Epithelial cell of proximal tubule (primary cell): Measurements from ENCODE around the gene EEF1G. TPM values are rescaled to one million over a fixed set of nuclear protein-coding genes. Genes with fewer than 3 reads are reported as not detected.

Experiments used
- DNase-seq: peaks from one replicate; pipeline ENCODE4 v3.0.0-alpha.2; 2011; ENCODE audit warnings: low read depth
- H3K4me3 ChIP-seq: 2 replicates; pipeline ENCODE4 v1.5.1; 2011; ENCODE audit warnings: low read depth, mild to moderate bottlenecking, low read length
- total RNA-seq: library from RNA; depleted of rRNA; stranded (reverse); fragments of >200 nt; gene quantifications from 2 replicates; pipeline ENCODE4 v1.2.3, GENCODE V29; 2015
- TF ChIP-seq, protein P1 (sequence below): conservative IDR thresholded peaks from 2 replicates; pipeline ENCODE4 v1.5.1; 2012; ENCODE audit warnings: low read depth, mild to moderate bottlenecking, low read length

Gene EEF1G
- total RNA-seq, 1 donor from 2014 or later = 2,170 TPM

DNA sequence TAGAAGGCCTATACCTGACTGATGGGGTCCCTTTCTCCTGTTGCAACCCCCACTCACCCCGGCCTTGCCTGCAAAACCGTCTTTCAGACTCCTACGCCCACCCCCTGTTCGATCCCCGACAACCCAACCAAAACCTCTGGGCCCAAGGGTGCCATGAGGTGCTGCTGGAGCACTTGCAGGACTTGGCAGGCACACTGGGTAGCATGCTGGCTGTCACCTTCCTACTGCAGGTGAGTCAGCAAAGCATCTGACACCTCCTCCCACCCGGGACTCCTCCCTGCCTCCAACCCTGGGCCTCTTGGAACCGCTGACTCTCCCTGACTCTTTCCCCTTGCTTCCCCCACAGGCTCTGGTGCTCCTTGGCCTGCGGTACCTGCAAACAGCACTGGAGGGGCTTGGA is 40.6 kb upstream of the EEF1G start:
- TF ChIP-seq, protein P1, sequence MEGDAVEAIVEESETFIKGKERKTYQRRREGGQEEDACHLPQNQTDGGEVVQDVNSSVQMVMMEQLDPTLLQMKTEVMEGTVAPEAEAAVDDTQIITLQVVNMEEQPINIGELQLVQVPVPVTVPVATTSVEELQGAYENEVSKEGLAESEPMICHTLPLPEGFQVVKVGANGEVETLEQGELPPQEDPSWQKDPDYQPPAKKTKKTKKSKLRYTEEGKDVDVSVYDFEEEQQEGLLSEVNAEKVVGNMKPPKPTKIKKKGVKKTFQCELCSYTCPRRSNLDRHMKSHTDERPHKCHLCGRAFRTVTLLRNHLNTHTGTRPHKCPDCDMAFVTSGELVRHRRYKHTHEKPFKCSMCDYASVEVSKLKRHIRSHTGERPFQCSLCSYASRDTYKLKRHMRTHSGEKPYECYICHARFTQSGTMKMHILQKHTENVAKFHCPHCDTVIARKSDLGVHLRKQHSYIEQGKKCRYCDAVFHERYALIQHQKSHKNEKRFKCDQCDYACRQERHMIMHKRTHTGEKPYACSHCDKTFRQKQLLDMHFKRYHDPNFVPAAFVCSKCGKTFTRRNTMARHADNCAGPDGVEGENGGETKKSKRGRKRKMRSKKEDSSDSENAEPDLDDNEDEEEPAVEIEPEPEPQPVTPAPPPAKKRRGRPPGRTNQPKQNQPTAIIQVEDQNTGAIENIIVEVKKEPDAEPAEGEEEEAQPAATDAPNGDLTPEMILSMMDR = no peak

DNA sequence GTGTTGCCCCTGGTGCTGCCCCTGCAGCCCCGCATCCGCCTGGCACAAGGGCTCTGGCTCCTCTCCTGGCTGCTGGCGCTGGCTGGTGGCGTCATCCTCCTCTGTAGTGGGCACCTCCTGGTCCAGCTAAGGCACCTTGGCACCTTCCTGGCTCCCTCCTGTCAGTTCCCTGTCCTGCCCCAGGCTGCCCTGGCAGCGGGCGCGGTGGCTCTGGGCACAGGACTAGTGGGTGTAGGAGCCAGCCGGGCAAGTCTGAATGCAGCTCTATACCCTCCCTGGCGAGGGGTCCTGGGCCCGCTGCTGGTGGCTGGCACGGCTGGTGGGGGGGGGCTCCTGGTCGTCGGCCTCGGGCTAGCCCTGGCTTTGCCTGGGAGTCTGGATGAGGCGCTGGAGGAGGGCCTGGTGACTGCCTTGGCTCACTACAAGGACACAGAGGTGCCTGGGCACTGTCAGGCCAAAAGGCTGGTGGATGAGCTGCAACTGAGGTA is 39.6 kb upstream of the EEF1G start:
- TF ChIP-seq, protein P1 = no peak
- DNase-seq = no peak
- H3K4me3 ChIP-seq = peak overlapping the region; percentile 72

More for the DNA sequence above, 40.6 kb upstream of the EEF1G start:
- H3K4me3 ChIP-seq = no peak overlapping the region
- no peak for DNase-seq

DNA sequence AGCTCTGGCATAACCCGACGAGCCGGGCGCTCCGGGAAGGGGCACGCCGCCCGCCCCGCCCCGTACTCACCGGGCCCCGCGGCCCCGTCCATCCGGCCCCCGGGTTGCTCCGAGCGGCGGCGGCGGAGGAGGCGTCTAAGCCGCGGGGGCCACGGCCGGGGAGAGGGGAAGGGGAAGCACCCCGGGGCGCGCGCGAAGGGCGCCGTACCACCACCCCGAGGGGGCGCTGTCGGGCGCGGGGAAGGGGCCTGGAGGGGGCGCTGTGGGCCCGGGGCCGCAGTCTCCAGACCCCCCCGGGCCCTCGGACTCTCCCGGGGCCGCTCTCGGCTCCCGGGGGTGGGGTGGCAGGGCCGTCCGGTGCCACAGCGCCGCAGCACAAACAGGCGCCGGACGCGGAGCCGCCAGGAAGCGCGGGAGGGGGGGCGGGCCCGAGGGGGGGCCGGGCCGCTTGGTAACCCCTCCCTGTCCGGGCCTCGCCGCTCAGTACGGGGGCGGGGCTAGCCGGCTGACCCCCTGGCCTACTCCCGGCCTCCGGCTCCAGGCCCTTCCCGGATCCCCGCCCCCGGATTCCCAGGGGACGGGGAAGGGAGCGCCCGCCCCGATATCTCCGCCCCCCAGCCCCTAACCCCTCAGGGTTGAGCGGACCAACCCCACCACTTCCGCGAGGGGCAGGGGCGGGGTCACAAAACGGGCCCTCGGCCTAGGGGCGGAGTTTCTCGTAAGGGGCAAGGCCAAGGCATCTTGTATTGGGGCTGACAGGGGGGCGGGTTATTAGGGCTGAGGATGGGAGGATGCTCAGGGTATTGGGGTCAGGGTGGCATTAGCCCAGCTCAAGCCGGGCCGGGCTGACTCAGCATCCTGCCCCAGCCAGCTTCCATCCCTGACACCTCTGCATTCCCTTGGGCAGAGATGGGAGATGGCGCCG is 38.9 kb upstream of the EEF1G start, which contains the start of the genes EML3 and ROM1:
Gene EML3, minus strand, starts transcription at position 410 of the 925 bp plus-strand sequence. Its CDS starts 318 bp downstream, at position 92.
Gene ROM1, plus strand, starts transcription at position 892 of the 925 bp plus-strand sequence. Its CDS starts 25 bp downstream, at position 917.
- TF ChIP-seq, protein P1 = peak; percentile 80
- H3K4me3 ChIP-seq = peak within 1 kb of the TSS; percentile 72
- no peak for DNase-seq

DNA sequence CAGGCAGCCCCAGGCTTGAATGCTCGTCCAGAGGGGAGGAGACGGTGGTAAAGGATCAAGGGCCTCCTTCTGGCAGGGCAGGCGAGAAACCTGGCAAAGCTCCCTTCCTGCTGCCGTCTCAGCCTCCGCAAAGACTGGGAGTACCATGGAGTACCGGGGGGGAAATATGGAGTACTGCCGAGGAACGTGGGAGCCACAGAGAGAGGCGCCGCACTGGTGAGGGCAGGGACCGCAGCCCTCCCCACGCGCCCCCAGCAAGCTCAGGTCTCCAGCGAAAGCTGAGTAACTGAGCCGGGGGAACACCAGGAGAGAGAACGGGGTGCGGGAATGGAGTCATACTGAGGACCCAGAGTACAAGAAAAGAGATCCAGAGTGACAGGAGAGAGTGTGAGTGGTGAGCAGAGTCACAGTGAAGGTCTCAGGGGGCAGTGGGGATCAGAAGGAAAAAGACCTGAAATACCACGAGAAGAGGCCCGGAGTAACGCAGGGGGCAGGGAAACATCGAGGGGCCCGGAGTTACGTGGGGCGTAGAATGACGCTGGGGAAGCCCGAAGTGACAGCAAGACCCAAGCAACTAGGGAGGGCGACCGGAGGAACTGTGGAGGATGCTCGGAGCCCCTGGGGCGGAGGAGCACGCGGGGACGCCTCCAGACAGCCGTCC is 38.1 kb upstream of the EEF1G start:
- no peak for DNase-seq
- TF ChIP-seq, protein P1 = no peak
- peak overlapping the region; percentile 72 for H3K4me3 ChIP-seq

DNA sequence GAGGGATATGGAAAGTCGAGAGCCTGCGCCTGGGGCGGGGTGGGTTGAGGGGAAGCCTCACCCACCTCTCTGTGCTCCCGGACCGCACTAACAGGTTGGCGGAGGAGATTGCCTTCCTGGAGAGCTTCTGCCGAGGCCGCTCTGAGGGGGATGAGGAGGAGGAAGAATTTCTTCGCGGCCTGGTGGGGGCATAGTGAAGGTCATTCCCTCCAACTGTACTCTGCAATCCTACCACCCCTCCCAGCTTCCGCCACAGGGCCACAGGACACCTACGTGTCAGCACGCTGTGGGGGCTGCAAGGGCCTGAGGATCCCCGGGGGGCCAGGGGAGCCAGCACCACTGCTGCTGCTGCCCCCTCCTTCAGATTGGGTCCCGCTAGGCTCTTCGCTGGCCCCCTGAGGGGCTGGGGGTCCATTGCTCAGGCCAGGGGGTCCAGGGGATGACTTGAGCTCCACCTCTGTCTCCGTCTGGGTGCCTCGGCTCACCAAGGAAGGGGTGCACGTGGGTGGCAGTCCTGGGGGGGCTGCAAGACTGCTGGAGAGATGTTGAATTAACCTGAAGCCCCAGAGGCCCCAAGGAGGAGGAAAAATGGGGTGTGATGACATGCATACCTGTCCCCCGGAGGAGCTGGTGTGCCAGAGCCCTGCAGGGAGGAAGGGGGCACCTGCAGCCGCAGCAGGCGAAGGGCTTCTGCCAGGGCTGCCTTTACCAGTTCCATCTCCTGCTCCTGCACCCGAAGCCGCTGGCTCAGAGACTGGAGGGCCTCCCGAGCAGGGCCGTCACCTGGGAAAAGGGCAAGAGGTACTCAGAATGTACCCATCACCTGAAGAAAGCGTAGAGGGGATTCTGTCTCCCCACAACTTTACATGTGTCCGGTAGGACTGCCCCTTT is 37.4 kb upstream of the EEF1G start:
- TF ChIP-seq, protein P1 = no peak
- H3K4me3 ChIP-seq = peak overlapping the region; percentile 72
- DNase-seq = no peak

DNA sequence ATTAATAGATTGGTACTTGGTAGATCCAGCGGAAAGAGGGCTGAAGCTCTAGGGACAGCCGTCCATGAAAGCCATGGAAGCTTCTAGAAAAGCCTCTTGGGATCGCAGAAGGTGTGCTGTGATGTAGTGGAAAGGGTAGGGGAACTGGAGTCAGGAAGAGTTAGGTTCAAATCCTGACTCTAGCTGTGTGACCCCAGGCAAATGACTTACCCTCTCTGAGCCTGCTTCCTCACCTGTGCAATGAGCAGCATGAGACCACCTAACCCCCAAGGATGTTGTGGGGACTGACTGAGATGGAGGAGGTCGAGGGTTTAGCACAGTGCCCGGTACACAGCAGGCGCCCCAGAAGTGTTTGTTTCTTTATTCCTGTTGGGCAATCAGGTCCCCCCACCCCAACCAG is 36.7 kb upstream of the EEF1G start:
- no peak for DNase-seq
- TF ChIP-seq, protein P1 = no peak
- no peak overlapping the region for H3K4me3 ChIP-seq
